Prostate gland (tissue), 2 donors: ENCODE measurements around the gene GUCY2C. TPM values are rescaled to one million over a fixed set of nuclear protein-coding genes. Genes with fewer than 3 reads are reported as not detected.

Experiments used
- DNase-seq: peaks from one replicate; pipeline ENCODE4 v3.0.0-alpha.2; 2019; ENCODE audit warnings: low spot score
- H3K27ac ChIP-seq, 2 donors: fragments of 200-600 bp; sonication (generic); 2 replicates each; pipeline ENCODE4 v1.5.1; 2017 to 2019
- H3K27me3 ChIP-seq: fragments of 200-600 bp; sonication (generic); replicated peaks from 2 replicates; pipeline ENCODE4 v1.5.1; 2019; ENCODE audit not compliant: insufficient read depth
- H3K36me3 ChIP-seq, 2 donors: fragments of 200-600 bp; sonication (generic); 1 replicate in 1 of 2; 2 replicates in 1 of 2; pipeline versions ENCODE4 v1.5.1 to v1.8.1; 2017 to 2019
- H3K4me1 ChIP-seq: fragments of 200-600 bp; sonication (generic); replicated peaks from 2 replicates; pipeline ENCODE4 v1.5.1; 2019
- H3K4me3 ChIP-seq, 2 donors: fragments of 200-600 bp; sonication (generic); 2 replicates each; pipeline ENCODE4 v1.5.1; 2017 to 2019
- H3K9me3 ChIP-seq: fragments of 200-600 bp; sonication (generic); 2 replicates; pipeline ENCODE4 v1.5.1; 2017
- POLR2A ChIP-seq: fragments of 450-650 bp; IDR thresholded peaks from one replicate; pipeline ENCODE4 v1.6.1; 2016; ENCODE audit warnings: antibody characterized with exemption, mild to moderate bottlenecking
- POLR2AphosphoS5 ChIP-seq: sonication (generic); formaldehyde crosslinking; IDR thresholded peaks from one replicate; pipeline ENCODE4 v1.6.1; 2017; ENCODE audit warnings: antibody characterized with exemption
- WGBS: methylation state at CpG from one replicate; pipeline ENCODE4 v1.1.5; 2018; 5-methylcytosine and 5-hydroxymethylcytosine counted together
- intact Hi-C: fragments of 100-400 bp; cut with DNase I; formaldehyde crosslinking; loops from one replicate; pipeline ENCODE4 v1.14.2; 2022
- total RNA-seq, 2 donors: library from RNA; depleted of rRNA; stranded (reverse); fragments of >200 nt; gene quantifications; one replicate each; pipeline ENCODE4 v1.1.0, GENCODE V29; 2016
- TF ChIP-seq, protein P1 (sequence below), 4 experiments: fragments of 200-600 bp in 2 of 4; fragments of 450-650 bp in 2 of 4; sonication (generic) in 2 of 4; IDR thresholded peaks; 1 replicate in 3 of 4; 2 replicates in 1 of 4; pipeline ENCODE4 v1.5.1; 2016 to 2019; ENCODE audit warnings: antibody characterized with exemption in 4 of 4, mild to moderate bottlenecking in 2 of 4, moderate library complexity in 2 of 4

The GUCY2C gene
- total RNA-seq, 2 donors from 2014 or later = 0.11 TPM; not detected in 1

DNA sequence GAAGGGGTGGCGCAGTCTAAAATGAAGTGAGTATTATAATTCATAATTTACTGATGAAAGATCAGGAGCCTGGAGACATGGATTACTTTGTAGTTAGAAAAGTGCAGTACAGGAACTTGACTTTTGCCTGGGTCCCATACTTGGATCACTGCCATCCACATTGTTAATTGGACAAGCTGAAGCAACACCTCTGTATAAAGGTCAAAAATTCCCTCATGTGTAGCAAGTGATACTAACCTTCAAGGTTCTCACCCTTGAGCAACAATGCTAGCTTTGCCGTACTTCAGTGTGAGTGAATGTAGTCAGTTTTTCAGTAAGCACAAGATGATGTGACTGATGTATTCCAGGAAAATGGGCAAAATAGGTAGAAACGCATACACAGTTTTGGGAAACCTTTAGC is 84.1 kb downstream of the GUCY2C start:
- H3K27ac ChIP-seq = no peak overlapping the region
- H3K4me1 ChIP-seq = no peaks in the 10 kb centered on the region
- H3K4me3 ChIP-seq = no peak overlapping the region
- 97% methylated on average over 3 of the region's 3 CpGs for WGBS
- H3K36me3 ChIP-seq = no peaks in the 10 kb centered on the region
- no peaks in the 10 kb centered on the region for H3K27me3 ChIP-seq
- TF ChIP-seq POLR2A = no peak
- TF ChIP-seq, protein P1, sequence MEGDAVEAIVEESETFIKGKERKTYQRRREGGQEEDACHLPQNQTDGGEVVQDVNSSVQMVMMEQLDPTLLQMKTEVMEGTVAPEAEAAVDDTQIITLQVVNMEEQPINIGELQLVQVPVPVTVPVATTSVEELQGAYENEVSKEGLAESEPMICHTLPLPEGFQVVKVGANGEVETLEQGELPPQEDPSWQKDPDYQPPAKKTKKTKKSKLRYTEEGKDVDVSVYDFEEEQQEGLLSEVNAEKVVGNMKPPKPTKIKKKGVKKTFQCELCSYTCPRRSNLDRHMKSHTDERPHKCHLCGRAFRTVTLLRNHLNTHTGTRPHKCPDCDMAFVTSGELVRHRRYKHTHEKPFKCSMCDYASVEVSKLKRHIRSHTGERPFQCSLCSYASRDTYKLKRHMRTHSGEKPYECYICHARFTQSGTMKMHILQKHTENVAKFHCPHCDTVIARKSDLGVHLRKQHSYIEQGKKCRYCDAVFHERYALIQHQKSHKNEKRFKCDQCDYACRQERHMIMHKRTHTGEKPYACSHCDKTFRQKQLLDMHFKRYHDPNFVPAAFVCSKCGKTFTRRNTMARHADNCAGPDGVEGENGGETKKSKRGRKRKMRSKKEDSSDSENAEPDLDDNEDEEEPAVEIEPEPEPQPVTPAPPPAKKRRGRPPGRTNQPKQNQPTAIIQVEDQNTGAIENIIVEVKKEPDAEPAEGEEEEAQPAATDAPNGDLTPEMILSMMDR (IDR thresholded peaks at IDR 0.05) = no peak
- no peak for TF ChIP-seq POLR2AphosphoS5
- H3K9me3 ChIP-seq = no peaks in the 10 kb centered on the region
- no peak for DNase-seq
- intact Hi-C loops = no loop called here

DNA sequence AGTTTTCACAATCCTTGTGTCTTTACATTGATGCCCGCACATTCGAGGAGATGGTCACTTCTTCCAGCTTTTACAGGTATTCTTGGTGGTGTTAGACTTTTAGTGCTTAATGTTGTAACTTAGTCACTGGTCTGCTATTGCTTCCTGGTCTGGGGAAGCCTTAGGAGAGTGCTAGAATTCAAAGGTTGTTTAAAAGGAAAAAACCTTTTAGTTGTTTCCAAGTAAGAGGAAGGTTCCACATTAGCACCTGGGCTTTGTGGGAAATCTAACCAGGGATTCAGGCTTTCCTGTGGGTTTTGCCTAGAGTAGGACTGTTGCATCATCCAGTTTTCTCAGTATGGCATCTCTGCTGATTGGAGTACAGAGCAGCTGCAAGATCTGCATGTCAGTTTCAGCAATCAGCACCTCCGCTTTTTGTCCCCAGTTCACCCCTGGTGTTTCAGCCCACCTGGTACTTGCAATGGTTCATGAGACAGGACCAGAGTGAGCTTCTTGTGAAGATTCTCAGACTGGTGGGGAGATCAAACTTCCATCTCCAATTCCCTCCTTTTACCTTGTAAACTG is 84.7 kb downstream of the GUCY2C start:
- H3K4me3 ChIP-seq = no peak overlapping the region
- no peak for DNase-seq
- 94% methylated on average over 3 of the region's 3 CpGs for WGBS
- H3K9me3 ChIP-seq = no peaks in the 10 kb centered on the region
- no peaks in the 10 kb centered on the region for H3K27me3 ChIP-seq
- H3K36me3 ChIP-seq = no peaks in the 10 kb centered on the region
- H3K27ac ChIP-seq = no peak overlapping the region
- intact Hi-C loops = no loop called here
- TF ChIP-seq POLR2A (no peak), POLR2AphosphoS5 (no peak)
- TF ChIP-seq, protein P1 (IDR thresholded peaks at IDR 0.05) = no peak
- no peaks in the 10 kb centered on the region for H3K4me1 ChIP-seq

DNA sequence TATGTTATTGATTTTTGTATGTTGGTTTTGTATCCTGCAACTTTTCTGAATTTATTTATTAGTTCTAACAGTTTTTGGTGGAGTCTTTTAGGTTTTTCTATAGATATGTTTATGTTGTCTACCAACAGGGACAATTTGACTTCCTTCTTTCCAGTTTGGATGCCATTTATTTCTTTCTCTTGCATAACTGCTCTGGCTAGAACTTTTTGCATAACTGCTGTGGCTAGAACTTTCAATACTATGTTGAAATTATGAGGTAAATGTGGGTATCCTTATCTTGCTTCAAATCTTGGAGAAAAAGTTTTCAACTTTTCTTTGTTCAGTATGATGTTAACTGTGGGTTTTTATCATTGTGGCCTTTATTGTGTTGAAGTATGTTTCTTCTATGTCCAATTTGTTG is 88.8 kb downstream of the GUCY2C start:
- intact Hi-C loops = no loop called here
- Histone ChIP-seq H3K27me3 (no peaks in the 10 kb centered on the region), H3K27ac (no peak overlapping the region), H3K9me3 (no peaks in the 10 kb centered on the region), H3K36me3 (no peaks in the 10 kb centered on the region), H3K4me1 (no peaks in the 10 kb centered on the region), H3K4me3 (no peak overlapping the region)
- no peak for DNase-seq
- TF ChIP-seq POLR2AphosphoS5 = no peak
- TF ChIP-seq, protein P1 (IDR thresholded peaks at IDR 0.05) = no peak
- TF ChIP-seq POLR2A = no peak

DNA sequence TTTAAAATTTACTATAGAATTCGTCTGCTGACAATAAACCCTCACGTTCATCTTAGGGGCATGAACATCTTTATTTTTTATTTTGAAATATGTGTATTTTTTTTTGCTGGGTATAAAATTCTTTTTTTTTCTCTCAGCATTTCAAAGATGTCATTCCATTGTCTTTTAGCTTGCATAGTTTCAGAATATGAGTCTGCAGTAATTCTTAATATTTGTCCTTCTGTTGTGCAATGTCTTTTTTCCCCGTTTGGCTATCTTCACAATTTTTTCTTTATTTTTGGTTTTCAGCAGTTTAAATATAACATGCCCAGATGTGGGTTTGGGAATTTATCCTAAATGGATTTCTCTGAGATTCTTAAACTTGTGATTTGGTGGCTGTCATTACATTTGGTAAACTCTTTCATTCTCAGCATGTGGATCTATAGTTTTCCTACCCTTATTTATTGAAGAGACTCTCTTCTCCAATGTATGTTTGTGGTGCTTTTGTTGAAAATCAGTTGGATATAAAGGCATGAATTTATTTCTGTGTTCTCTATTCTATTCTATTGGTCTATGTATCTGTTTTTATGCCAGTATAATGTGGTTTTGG is 90.9 kb downstream of the GUCY2C start:
- intact Hi-C loops = no loop called here
- no peaks in the 10 kb centered on the region for H3K9me3 ChIP-seq
- no peaks in the 10 kb centered on the region for H3K4me1 ChIP-seq

More for the DNA sequence above, 90.9 kb downstream of the GUCY2C start:
- Histone ChIP-seq H3K36me3 (no peaks in the 10 kb centered on the region), H3K27ac (no peak overlapping the region), H3K27me3 (no peaks in the 10 kb centered on the region), H3K4me3 (no peak overlapping the region)
- 84% methylated on average over 3 of the region's 3 CpGs for WGBS
- DNase-seq = no peak
- TF ChIP-seq, protein P1 (IDR thresholded peaks at IDR 0.05) = no peak
- TF ChIP-seq POLR2A (no peak), POLR2AphosphoS5 (no peak)
